ENCODE results near the gene UNK.

GRCh38 chr17:75809631-75810111 is 25.1 kb downstream of the UNK start:
- TF ChIP-seq POLR2A (IDR thresholded peaks at IDR 0.05; ENCODE audit: low read depth, low read length) (no peak), TAF1 (IDR thresholded peaks at IDR 0.05; ENCODE audit: borderline replicate concordance, low read depth, low read length) (no peak)

All from GM12892 (cell line).